ENCODE data around the gene MCOLN2.
"Not testable (repeated sequence)": the region's sequence is repeated elsewhere in the genome, so short reads cannot be mapped to it uniquely, and the experiment has no call there.

Gene MCOLN2

DNA sequence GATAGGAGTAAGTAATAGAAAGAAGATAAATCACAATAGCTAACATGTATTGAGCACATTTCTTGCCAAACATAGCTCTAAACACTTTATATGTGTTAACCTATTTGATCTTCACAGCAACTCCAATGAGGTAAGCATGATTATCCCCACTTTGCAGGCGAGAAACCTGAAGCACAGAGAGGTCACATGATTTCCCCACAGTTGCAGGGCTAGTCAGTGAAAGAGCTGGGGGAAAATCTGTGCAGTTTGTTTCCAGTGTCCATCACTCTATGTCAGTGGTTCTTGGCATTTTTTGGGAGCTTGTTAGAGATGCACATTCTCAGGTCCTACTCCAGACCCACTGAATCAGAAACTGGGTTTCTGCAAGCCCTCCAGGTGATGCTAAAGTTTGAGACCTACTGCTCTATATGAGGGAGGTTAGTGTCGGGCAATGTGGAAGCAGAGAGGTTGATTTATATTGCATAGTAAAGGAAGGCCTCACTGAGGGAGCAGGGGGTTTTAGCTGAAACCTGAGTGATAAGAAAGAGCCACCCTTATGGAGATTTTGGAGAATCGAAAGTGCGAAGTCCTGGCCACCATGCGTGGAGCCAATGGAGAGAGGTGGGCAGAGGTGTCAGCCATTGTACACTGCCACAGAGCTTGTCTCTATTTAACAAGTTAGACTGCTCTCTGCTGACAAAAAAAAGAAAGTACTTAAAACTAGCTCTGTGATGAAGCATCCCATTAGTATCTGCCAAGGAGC lies 30.5 kb upstream of the MCOLN2 start:
- TF ChIP-seq CTCF (IDR thresholded peaks at IDR 0.05; ENCODE audit: borderline replicate concordance, insufficient read depth, low read depth, low read length), result 0 out of 2 replicates have a peak, but pooled peaks have one; percentile 7
- no peak overlapping the region for H3K4me3 ChIP-seq (ENCODE audit: low read depth, low read length)

- no peak for TF ChIP-seq CTCF (IDR thresholded peaks at IDR 0.05; ENCODE audit: borderline replicate concordance, insufficient read depth, low read depth, low read length)
- no peak overlapping the region for H3K4me3 ChIP-seq (ENCODE audit: low read depth, low read length)
These were observed 29.0 kb upstream of the MCOLN2 start for GRCh38 chr1:85025940-85026339.

- H3K4me3 ChIP-seq (ENCODE audit: low read depth, low read length), result no peak overlapping the region
- no peak for TF ChIP-seq CTCF (IDR thresholded peaks at IDR 0.05; ENCODE audit: borderline replicate concordance, insufficient read depth, low read depth, low read length)
These were observed 27.8 kb upstream of the MCOLN2 start for GRCh38 chr1:85024736-85025135.

DNA sequence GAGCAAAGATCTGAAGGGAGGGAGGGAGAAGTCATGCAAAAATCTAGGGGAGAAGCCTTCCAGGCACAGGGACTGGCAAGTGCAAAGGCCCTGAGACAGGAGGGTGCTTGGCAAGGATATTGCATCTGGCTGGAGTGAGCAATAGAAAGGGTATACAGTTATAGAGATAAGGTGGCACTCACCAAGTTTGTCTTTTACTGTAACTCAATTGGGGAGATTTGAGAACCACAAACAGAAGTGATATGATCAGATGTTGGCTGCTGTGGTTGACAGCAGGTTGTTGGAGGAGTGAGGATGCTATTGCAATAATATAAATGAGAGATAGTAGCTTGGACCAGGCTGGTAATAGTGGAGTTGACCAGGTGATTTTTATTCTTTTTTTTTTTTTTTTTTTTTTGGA lies 25.8 kb upstream of the MCOLN2 start:
- H3K4me3 ChIP-seq (ENCODE audit: low read depth, low read length), result no peak overlapping the region
- TF ChIP-seq CTCF (IDR thresholded peaks at IDR 0.05; ENCODE audit: borderline replicate concordance, insufficient read depth, low read depth, low read length), result no peak

GRCh38 chr1:85019994-85020393 lies 23.1 kb upstream of the MCOLN2 start:
- TF ChIP-seq CTCF (IDR thresholded peaks at IDR 0.05; ENCODE audit: borderline replicate concordance, insufficient read depth, low read depth, low read length), result no peak
- no peak overlapping the region for H3K4me3 ChIP-seq (ENCODE audit: low read depth, low read length)

DNA sequence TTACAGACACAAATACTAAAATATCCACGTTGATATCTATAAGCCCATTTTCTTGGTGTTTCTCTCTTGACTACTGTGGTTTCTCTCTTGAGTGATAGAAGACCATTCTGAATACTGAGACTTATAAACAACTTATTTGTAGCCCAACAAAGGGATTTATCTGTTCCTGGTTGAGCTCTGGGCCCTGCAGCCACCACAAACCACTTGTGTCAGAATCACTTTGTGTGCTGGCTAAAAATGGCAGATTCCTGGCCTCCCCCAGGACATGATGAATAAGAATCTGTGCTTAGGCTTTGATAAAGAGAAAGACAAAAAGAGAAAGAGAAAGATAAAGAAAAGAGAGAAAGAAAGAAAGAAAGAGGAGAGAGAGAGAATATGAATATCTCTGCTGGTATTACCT lies 18.9 kb upstream of the MCOLN2 start:
- no peak for TF ChIP-seq CTCF (IDR thresholded peaks at IDR 0.05; ENCODE audit: borderline replicate concordance, insufficient read depth, low read depth, low read length)
- no peak overlapping the region for H3K4me3 ChIP-seq (ENCODE audit: low read depth, low read length)

DNA sequence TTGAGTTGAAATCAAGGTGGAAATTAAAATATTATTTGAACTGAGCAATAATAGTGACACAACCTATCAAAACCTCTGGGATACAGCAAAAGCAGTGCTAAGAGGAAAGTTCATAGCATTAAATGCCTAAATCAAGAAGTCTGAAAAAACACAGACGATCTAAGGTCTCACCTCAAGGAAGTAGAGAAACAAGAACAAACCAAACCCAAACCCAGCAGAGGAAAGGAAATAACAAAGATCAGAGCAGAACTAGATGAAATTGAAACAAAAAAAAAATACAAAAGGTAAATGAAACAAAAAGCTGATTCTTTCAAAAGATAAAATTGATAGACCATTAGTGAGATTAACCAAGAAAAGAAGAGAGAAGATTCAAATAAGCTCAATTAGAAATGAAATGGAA lies 8.7 kb upstream of the MCOLN2 start:
- not testable (repeated sequence) for H3K4me3 ChIP-seq (ENCODE audit: low read depth, low read length)
